Calu3 (cell line): ENCODE results near the gene DCDC2C. TPM values are rescaled to one million over a fixed set of nuclear protein-coding genes. Genes with fewer than 3 reads are reported as not detected.

ENCODE experiments used
- BruUV-seq: library from RNA; stranded (reverse); fragments of 400-500 nt; replicated peaks from 2 replicates; lab custom pipeline; 2021; lab: Mats Ljungman, UMichigan
- CTCF ChIA-PET: fragments of 300-600 bp; sonication (Branson Sonifier 250); formaldehyde crosslinking; loops from one replicate; lab custom pipeline; 2022; ENCODE audit warnings: antibody characterized with exemption; lab: Charles Lee
- DNase-seq: peaks from one replicate; pipeline ENCODE4 v3.0.0; 2022
- H3K27ac Mint-ChIP-seq: one replicate; pipeline ENCODE4 v1.8.0; 2022; ENCODE audit warnings: mixed read lengths; ENCODE audit not compliant: unreplicated experiment
- H3K27me3 Mint-ChIP-seq: one replicate; pipeline ENCODE4 v1.8.0; 2022; ENCODE audit warnings: mixed read lengths; ENCODE audit not compliant: unreplicated experiment
- H3K36me3 Mint-ChIP-seq: one replicate; pipeline ENCODE4 v1.8.0; 2022; ENCODE audit warnings: mild to moderate bottlenecking, moderate library complexity, mixed read lengths; ENCODE audit not compliant: insufficient read depth, unreplicated experiment
- H3K4me1 Mint-ChIP-seq: one replicate; pipeline ENCODE4 v1.8.0; 2022; ENCODE audit warnings: mild to moderate bottlenecking, low read depth, mixed read lengths; ENCODE audit not compliant: unreplicated experiment
- H3K4me3 Mint-ChIP-seq: one replicate; pipeline ENCODE4 v1.8.0; 2022; ENCODE audit warnings: mild to moderate bottlenecking, low read depth, moderate library complexity, mixed read lengths; ENCODE audit not compliant: unreplicated experiment
- H3K9me3 Mint-ChIP-seq: one replicate; pipeline ENCODE4 v1.8.0; 2022; ENCODE audit warnings: low read depth, mixed read lengths; ENCODE audit not compliant: unreplicated experiment
- CTCF ChIP-seq: fragments of 200-600 bp; IDR thresholded peaks from one replicate; pipeline ENCODE4 v1.8.0; 2022; ENCODE audit warnings: antibody characterized with exemption; ENCODE audit not compliant: unreplicated experiment
- intact Hi-C: fragments of 100-400 bp; cut with micrococcal nuclease; formaldehyde crosslinking; loops from one replicate; pipeline ENCODE4 v1.10.0; 2022; ENCODE audit not compliant: unreplicated experiment
- total RNA-seq: library from RNA; stranded (reverse); gene quantifications from 2 replicates; pipeline ENCODE4 v1.2.3, GENCODE V29; 2022

The DCDC2C gene
- total RNA-seq, 1 experiment from 2014 or later, result not detected

- Mint-ChIP-seq H3K27ac (no peak overlapping the region), H3K9me3 (peaks cover 6% of the 10 kb centered on the region), H3K36me3 (no peaks in the 10 kb centered on the region), H3K27me3 (no peaks in the 10 kb centered on the region), H3K4me1 (no peaks in the 10 kb centered on the region), H3K4me3 (no peak overlapping the region)
- no peak for TF ChIP-seq CTCF
- intact Hi-C loops, result no loop called here
- CTCF ChIA-PET, result no interaction called here
- no TSS peak for BruUV-seq
- no peak for DNase-seq
These were observed 191.6 kb downstream of the DCDC2C start for GRCh38 chr2:3895021-3895420.

Other genes starting within 250 kb of the DCDC2C start
- 30.1 and 32.6 TPM in 2 replicates for gene ADI1, start 184.0 kb upstream of the DCDC2C start, total RNA-seq
- gene RNASEH1, start 145.2 kb upstream of the DCDC2C start, total RNA-seq, result 29.8 and 30.2 TPM in 2 replicates
- 1,135 and 1,226 TPM in 2 replicates for gene RPS7, start 128.3 kb upstream of the DCDC2C start, total RNA-seq
- not detected in 2 replicates for gene COLEC11, start 108.5 kb upstream of the DCDC2C start, total RNA-seq
- gene ALLC, start 45.4 kb upstream of the DCDC2C start, total RNA-seq, result not detected in 2 replicates